CD8-positive, alpha-beta memory T cell (primary cell): ENCODE data around the gene GANAB. TPM values are rescaled to one million over a fixed set of nuclear protein-coding genes. Genes with fewer than 3 reads are reported as not detected.

Experiments
- polyA plus RNA-seq: library from polyadenylated mRNA; unstranded; fragments of 300-500 nt; fragmentation: Illumina TruSeq; gene quantifications from one replicate; pipeline ENCODE4 v1.2.3, GENCODE V29; 2021
- total RNA-seq, 2 experiments: library from RNA; stranded (reverse); gene quantifications; one replicate each; pipeline ENCODE4 v1.2.3, GENCODE V29; 2021

GANAB gene
- total and polyA plus RNA-seq, 3 experiments from 2014 or later = 164 to 219 (median 213) TPM

Other genes starting within 250 kb of the GANAB start
- gene SCGB1A1, start 227.6 kb downstream of the GANAB start, total RNA-seq = not detected
- gene SCGB1A1, start 227.6 kb downstream of the GANAB start, polyA plus RNA-seq = not detected
- 100 to 1,000 TPM; 187 to 193 TPM for gene AHNAK, start 99.8 kb downstream of the GANAB start, total RNA-seq
- 125 TPM for gene AHNAK, start 99.8 kb downstream of the GANAB start, polyA plus RNA-seq
- 1,000 to 10,000 TPM; 1,800 to 1,846 TPM for gene EEF1G, start 72.7 kb downstream of the GANAB start, total RNA-seq
- gene EEF1G, start 72.7 kb downstream of the GANAB start, polyA plus RNA-seq = 1,157 TPM
- gene TUT1, start 55.1 kb downstream of the GANAB start, total RNA-seq = 10 to 100 TPM; 30.8 to 32.7 TPM
- gene TUT1, start 55.1 kb downstream of the GANAB start, polyA plus RNA-seq = 13.7 TPM
- gene MTA2, start 44.7 kb downstream of the GANAB start, total RNA-seq = 100 to 1,000 TPM; 248 to 263 TPM
- 37.4 TPM for gene MTA2, start 44.7 kb downstream of the GANAB start, polyA plus RNA-seq
- gene EML3, start 33.8 kb downstream of the GANAB start, total RNA-seq = 100 to 1,000 TPM; 133 to 134 TPM
- gene EML3, start 33.8 kb downstream of the GANAB start, polyA plus RNA-seq = 22.9 TPM
- 1 to 10 TPM; 4.9 to 5.3 TPM for gene ROM1, start 33.4 kb downstream of the GANAB start, total RNA-seq
- 1.7 TPM for gene ROM1, start 33.4 kb downstream of the GANAB start, polyA plus RNA-seq
- 10 to 100 TPM; 67.4 to 68.2 TPM for gene B3GAT3, start 24.6 kb downstream of the GANAB start, total RNA-seq
- 48.9 TPM for gene B3GAT3, start 24.6 kb downstream of the GANAB start, polyA plus RNA-seq
- gene INTS5, start 6.7 kb upstream of the GANAB start, total RNA-seq = 10 to 100 TPM; 41.3 to 45.9 TPM
- 45.2 TPM for gene INTS5, start 6.7 kb upstream of the GANAB start, polyA plus RNA-seq
- 100 to 1,000 TPM; 178 to 182 TPM for gene C11orf98, start 18.6 kb upstream of the GANAB start, total RNA-seq
- gene C11orf98, start 18.6 kb upstream of the GANAB start, polyA plus RNA-seq = 118 TPM
- gene CSKMT, start 18.7 kb upstream of the GANAB start, total RNA-seq = 10 to 100 TPM; 43.1 to 48.3 TPM
- 3.6 TPM for gene CSKMT, start 18.7 kb upstream of the GANAB start, polyA plus RNA-seq
- gene UQCC3, start 25.1 kb upstream of the GANAB start, total RNA-seq = 1 to 10 TPM; 7.1 to 7.5 TPM
- 11.2 TPM for gene UQCC3, start 25.1 kb upstream of the GANAB start, polyA plus RNA-seq
- gene LBHD1, start 25.7 kb upstream of the GANAB start, total RNA-seq = 10 to 100 TPM; 22.6 to 22.9 TPM
- gene LBHD1, start 25.7 kb upstream of the GANAB start, polyA plus RNA-seq = 7.6 TPM
- 100 to 1,000 TPM; 142 to 143 TPM for gene UBXN1, start 32.5 kb upstream of the GANAB start, total RNA-seq
- gene UBXN1, start 32.5 kb upstream of the GANAB start, polyA plus RNA-seq = 164 TPM
- gene LRRN4CL, start 42.9 kb upstream of the GANAB start, total RNA-seq = under 1 TPM; 0.11 to 0.22 TPM
- not detected for gene LRRN4CL, start 42.9 kb upstream of the GANAB start, polyA plus RNA-seq
- 10 to 100 TPM; 32.9 to 33.3 TPM for gene BSCL2, start 60.8 kb upstream of the GANAB start, total RNA-seq
- gene BSCL2, start 60.8 kb upstream of the GANAB start, polyA plus RNA-seq = 48.8 TPM
- gene GNG3, start 61.1 kb upstream of the GANAB start, total RNA-seq = not detected
- gene GNG3, start 61.1 kb upstream of the GANAB start, polyA plus RNA-seq = 0.36 TPM
- 10 to 100 TPM; 58.7 to 64.3 TPM for gene HNRNPUL2, start 80.8 kb upstream of the GANAB start, total RNA-seq
- gene HNRNPUL2, start 80.8 kb upstream of the GANAB start, polyA plus RNA-seq = 3.3 TPM
- 10 to 100 TPM; 36.7 to 37.2 TPM for gene TTC9C, start 81.9 kb upstream of the GANAB start, total RNA-seq
- 22.2 TPM for gene TTC9C, start 81.9 kb upstream of the GANAB start, polyA plus RNA-seq
- 10 to 100 TPM in 1 of 2 experiments, 1 to 10 TPM in 1; 9.4 to 11.6 TPM for gene ZBTB3, start 107.5 kb upstream of the GANAB start, total RNA-seq
- 3.5 TPM for gene ZBTB3, start 107.5 kb upstream of the GANAB start, polyA plus RNA-seq
- gene POLR2G, start 115.0 kb upstream of the GANAB start, total RNA-seq = 100 to 1,000 TPM; 151 to 160 TPM
- 272 TPM for gene POLR2G, start 115.0 kb upstream of the GANAB start, polyA plus RNA-seq
- gene TAF6L, start 124.8 kb upstream of the GANAB start, total RNA-seq = 10 to 100 TPM; 21.8 to 24.1 TPM
- 9.6 TPM for gene TAF6L, start 124.8 kb upstream of the GANAB start, polyA plus RNA-seq
- 10 to 100 TPM; 46.4 to 49.2 TPM for gene TMEM179B, start 140.8 kb upstream of the GANAB start, total RNA-seq
- gene TMEM179B, start 140.8 kb upstream of the GANAB start, polyA plus RNA-seq = 135 TPM
- gene TMEM223, start 145.4 kb upstream of the GANAB start, total RNA-seq = 10 to 100 TPM; 13.0 to 14.6 TPM
- 56.0 TPM for gene TMEM223, start 145.4 kb upstream of the GANAB start, polyA plus RNA-seq
- 100 to 1,000 TPM; 112 to 126 TPM for gene NXF1, start 158.8 kb upstream of the GANAB start, total RNA-seq
- gene NXF1, start 158.8 kb upstream of the GANAB start, polyA plus RNA-seq = 81.2 TPM
- 10 to 100 TPM; 34.7 to 35.3 TPM for gene STX5, start 185.4 kb upstream of the GANAB start, total RNA-seq
- 37.2 TPM for gene STX5, start 185.4 kb upstream of the GANAB start, polyA plus RNA-seq
- gene TEX54, start 186.2 kb upstream of the GANAB start, total RNA-seq = under 1 TPM in 1 of 2 experiments, not detected in 1; 0.50 TPM
- gene TEX54, start 186.2 kb upstream of the GANAB start, polyA plus RNA-seq = 0.66 TPM
- gene WDR74, start 193.0 kb upstream of the GANAB start, total RNA-seq = 100 to 1,000 TPM; 124 to 131 TPM
- 42.4 TPM for gene WDR74, start 193.0 kb upstream of the GANAB start, polyA plus RNA-seq
- gene SLC3A2, start 234.3 kb upstream of the GANAB start, total RNA-seq = 100 to 1,000 TPM; 426 to 430 TPM
- gene SLC3A2, start 234.3 kb upstream of the GANAB start, polyA plus RNA-seq = 180 TPM